ENCODE results near the gene AMOT. TPM values are rescaled to one million over a fixed set of nuclear protein-coding genes. Genes with fewer than 3 reads are reported as not detected.

Gene AMOT
- total and polyA plus RNA-seq, 4 donors, result 1.1 to 2.6 (median 1.9) TPM

DNA sequence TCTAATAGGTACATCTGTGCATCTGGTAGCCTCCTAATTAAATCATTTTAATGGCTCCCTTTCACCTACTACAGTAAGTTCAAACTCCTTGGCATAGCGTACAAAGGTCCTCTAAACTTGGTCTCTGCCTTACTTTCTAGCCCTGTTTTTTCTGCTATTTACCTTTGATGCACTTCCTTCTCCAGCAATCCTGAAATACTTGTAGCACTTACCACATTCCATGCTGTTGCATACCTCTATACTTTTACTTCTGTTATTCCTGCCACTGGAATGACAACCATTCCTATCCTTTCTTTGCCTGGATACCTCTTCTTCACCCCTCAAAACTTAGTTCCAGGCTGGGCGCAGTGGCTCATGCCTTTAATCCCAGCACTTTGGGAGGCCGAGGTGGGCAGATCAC, 104.3 kb downstream of the AMOT start:
- 94% methylated on average over 3 of the region's 3 CpGs for WGBS
- Histone ChIP-seq H3K9me3 (ENCODE audit: control insufficient read depth in 4 of 4, low read length in 3 of 4) (no peaks in the 10 kb centered on the region), H3K9ac (ENCODE audit: low read depth in 1 of 2, low read length in 2 of 2) (no peak overlapping the region), H3K27ac (ENCODE audit: low read depth in 1 of 2, low read length in 2 of 2) (no peak overlapping the region), H3K4me3 (ENCODE audit: low read depth in 1 of 3, low read length in 3 of 3) (no peak overlapping the region), H3K4me1 (ENCODE audit: control insufficient read depth in 4 of 4, insufficient read depth in 4 of 4, low read length in 3 of 4) (no peaks in the 10 kb centered on the region), H3K36me3 (ENCODE audit: control insufficient read depth in 4 of 4, insufficient read depth in 3 of 4, low read depth in 1 of 4, low read length in 3 of 4) (no peaks in the 10 kb centered on the region), H3K27me3 (ENCODE audit: control insufficient read depth in 4 of 4, insufficient read depth in 4 of 4, low read length in 3 of 4) (peaks cover 0 to 2% (median 0%) of the 10 kb centered on the region in 4 donors)
- DNase-seq (ENCODE audit: low spot score), result no peak
- TF ChIP-seq GABPA (IDR thresholded peaks at IDR 0.05 in 1 of 2, conservative IDR thresholded peaks at IDR 0.05 in 1 of 2) (no peak), TAF1 (conservative IDR thresholded peaks at IDR 0.05) (no peak), REST (IDR thresholded peaks at IDR 0.05) (no peak), RAD21 (IDR thresholded peaks at IDR 0.05) (no peak), RXRA (IDR thresholded peaks at IDR 0.05) (no peak), ATF3 (IDR thresholded peaks at IDR 0.05) (no peak), EGR1 (IDR thresholded peaks at IDR 0.05; ENCODE audit: low read depth in 2 of 2) (no peak), FOXA1 (IDR thresholded peaks at IDR 0.05) (no peak), FOXA2 (IDR thresholded peaks at IDR 0.05) (no peak), MAX (IDR thresholded peaks at IDR 0.05) (no peak), YY1 (IDR thresholded peaks at IDR 0.05) (no peak)

GRCh38 chrX:112735147-112735546, 105.5 kb downstream of the AMOT start:
- H3K36me3 ChIP-seq (ENCODE audit: control insufficient read depth in 4 of 4, insufficient read depth in 3 of 4, low read depth in 1 of 4, low read length in 3 of 4), result no peaks in the 10 kb centered on the region
- no peak for DNase-seq (ENCODE audit: low spot score)
- no peak overlapping the region for H3K27ac ChIP-seq (ENCODE audit: low read depth in 1 of 2, low read length in 2 of 2)
- no peaks in the 10 kb centered on the region for H3K9me3 ChIP-seq (ENCODE audit: control insufficient read depth in 4 of 4, low read length in 3 of 4)
- H3K4me3 ChIP-seq (ENCODE audit: low read depth in 1 of 3, low read length in 3 of 3), result no peak overlapping the region
- H3K4me1 ChIP-seq (ENCODE audit: control insufficient read depth in 4 of 4, insufficient read depth in 4 of 4, low read length in 3 of 4), result no peaks in the 10 kb centered on the region
- WGBS, result 87% methylated on average over 2 of the region's 2 CpGs
- no peak overlapping the region for H3K9ac ChIP-seq (ENCODE audit: low read depth in 1 of 2, low read length in 2 of 2)
- peaks cover 0 to 2% (median 0%) of the 10 kb centered on the region in 4 donors for H3K27me3 ChIP-seq (ENCODE audit: control insufficient read depth in 4 of 4, insufficient read depth in 4 of 4, low read length in 3 of 4)
- TF ChIP-seq YY1 (IDR thresholded peaks at IDR 0.05) (no peak), RXRA (IDR thresholded peaks at IDR 0.05) (no peak), EGR1 (IDR thresholded peaks at IDR 0.05; ENCODE audit: low read depth in 2 of 2) (no peak), SP1 (IDR thresholded peaks at IDR 0.05) (no peak), ATF3 (IDR thresholded peaks at IDR 0.05) (no peak), CTCF (IDR thresholded peaks at IDR 0.05; ENCODE audit: low read depth, low read length, missing input control) (no peak), FOXA1 (IDR thresholded peaks at IDR 0.05) (no peak)

Data from liver (tissue), 9 donors.